Brain microvascular endothelial cell (primary cell): ENCODE results near the gene ANXA3.

Experiments used
- DNase-seq: peaks from one replicate; pipeline ENCODE4 v3.0.0-alpha.2; 2020
- H3K27ac ChIP-seq: fragments of 250-450 bp; sonication (Bioruptor Pico); 2 replicates; pipeline ENCODE4 v1.5.1; 2020; ENCODE audit warnings: mild to moderate bottlenecking, moderate library complexity
- H3K27me3 ChIP-seq: fragments of 250-450 bp; sonication (Bioruptor Pico); replicated peaks from 2 replicates; pipeline ENCODE4 v1.5.1; 2020; ENCODE audit warnings: mild to moderate bottlenecking
- H3K36me3 ChIP-seq: fragments of 250-450 bp; sonication (Bioruptor Pico); replicated peaks from 2 replicates; pipeline ENCODE4 v1.5.1; 2020; ENCODE audit warnings: mild to moderate bottlenecking
- H3K4me3 ChIP-seq: 2 replicates; pipeline ENCODE4 v1.5.1; 2011; ENCODE audit warnings: low read depth, mild to moderate bottlenecking, control low read depth, low read length, moderate library complexity
- CTCF ChIP-seq: IDR thresholded peaks from 2 replicates; pipeline ENCODE4 v1.5.1; 2011; ENCODE audit warnings: low read depth, mild to moderate bottlenecking, moderate library complexity, low read length, control low read depth, inconsistent platforms; ENCODE audit errors: missing control alignments
- in situ Hi-C: cut with HindIII; loops from 2 replicates; pipeline ENCODE4 v1.10.0; 2017; ENCODE audit warnings: low sequenced_read_pairs, low pct_ligation_motif_present

The ANXA3 gene

GRCh38 chr4:78606035-78606434 is 54.5 kb downstream of the ANXA3 start:
- in situ Hi-C loops: loop anchor here (25.0 kb wide), 1 partner anchor 256 kb away; no protein-coding TSS in a partner anchor
- TF ChIP-seq CTCF: no peak
- Histone ChIP-seq H3K36me3 (no peaks in the 10 kb centered on the region), H3K27me3 (no peaks in the 10 kb centered on the region), H3K27ac (no peak overlapping the region), H3K4me3 (no peak overlapping the region)
- no peak for DNase-seq

- no peak overlapping the region for H3K27ac ChIP-seq
- no peak for DNase-seq
- no peaks in the 10 kb centered on the region for H3K27me3 ChIP-seq
- TF ChIP-seq CTCF: no peak
- no peaks in the 10 kb centered on the region for H3K36me3 ChIP-seq
- H3K4me3 ChIP-seq: no peak overlapping the region
- in situ Hi-C loops: loop anchor here (25.0 kb wide), 1 partner anchor 256 kb away; no protein-coding TSS in a partner anchor
These were observed 55.0 kb downstream of the ANXA3 start for GRCh38 chr4:78606530-78607095.

GRCh38 chr4:78608684-78609083 is 57.1 kb downstream of the ANXA3 start:
- Histone ChIP-seq H3K27me3 (no peaks in the 10 kb centered on the region), H3K36me3 (no peaks in the 10 kb centered on the region), H3K4me3 (no peak overlapping the region), H3K27ac (no peak overlapping the region)
- in situ Hi-C loops: loop anchor here (25.0 kb wide), 1 partner anchor 254 kb away; no protein-coding TSS in a partner anchor
- DNase-seq: no peak
- no peak for TF ChIP-seq CTCF

GRCh38 chr4:78609580-78609979 is 58.0 kb downstream of the ANXA3 start:
- H3K27ac ChIP-seq: no peak overlapping the region
- no peaks in the 10 kb centered on the region for H3K27me3 ChIP-seq
- no peaks in the 10 kb centered on the region for H3K36me3 ChIP-seq
- no peak for DNase-seq
- no peak overlapping the region for H3K4me3 ChIP-seq
- no peak for TF ChIP-seq CTCF
- in situ Hi-C loops: loop anchor here (25.0 kb wide), 1 partner anchor 253 kb away; no protein-coding TSS in a partner anchor

GRCh38 chr4:78610546-78611214 is 59.1 kb downstream of the ANXA3 start:
- H3K4me3 ChIP-seq: no peak overlapping the region
- TF ChIP-seq CTCF: no peak
- in situ Hi-C loops: loop anchor here (25.0 kb wide), 1 partner anchor 252 kb away; no protein-coding TSS in a partner anchor
- no peaks in the 10 kb centered on the region for H3K27me3 ChIP-seq
- no peak for DNase-seq
- no peak overlapping the region for H3K27ac ChIP-seq
- no peaks in the 10 kb centered on the region for H3K36me3 ChIP-seq
